Osteoblast (primary cell): ENCODE measurements around the gene TERT. TPM values are rescaled to one million over a fixed set of nuclear protein-coding genes. Genes with fewer than 3 reads are reported as not detected.

Source experiments
- DNase-seq: peaks from one replicate; pipeline ENCODE4 v3.0.0; 2011; ENCODE audit warnings: low spot score, mixed read lengths; ENCODE audit not compliant: insufficient read length; ENCODE audit errors: missing footprints
- H2AFZ ChIP-seq: 2 replicates; pipeline ENCODE4 v1.6.0; 2011; ENCODE audit warnings: mild to moderate bottlenecking, low read length
- H3K27ac ChIP-seq: 2 replicates; pipeline ENCODE4 v1.5.1; 2011; ENCODE audit warnings: mild to moderate bottlenecking, low read depth, low read length, moderate library complexity
- H3K27me3 ChIP-seq: 2 replicates; pipeline ENCODE4 v1.6.0; 2012; ENCODE audit warnings: mild to moderate bottlenecking, control low read depth, inconsistent platforms, low read length, moderate library complexity; ENCODE audit not compliant: insufficient read depth
- H3K36me3 ChIP-seq: 2 replicates; pipeline ENCODE4 v1.5.1; 2011; ENCODE audit warnings: mild to moderate bottlenecking, low read length, control low read depth, moderate library complexity; ENCODE audit not compliant: insufficient read depth
- H3K4me1 ChIP-seq: 2 replicates; pipeline ENCODE4 v1.5.1; 2011; ENCODE audit warnings: mild to moderate bottlenecking, low read length, control low read depth, moderate library complexity; ENCODE audit not compliant: insufficient read depth
- H3K4me2 ChIP-seq: 2 replicates; pipeline ENCODE4 v1.6.0; 2011; ENCODE audit warnings: mild to moderate bottlenecking, low read length; ENCODE audit not compliant: insufficient read depth
- H3K4me3 ChIP-seq: fragments of 200-600 bp; sonication (generic); 3 replicates; pipeline ENCODE4 v1.5.1; 2012; ENCODE audit warnings: mild to moderate bottlenecking, low read length, inconsistent platforms; ENCODE audit not compliant: insufficient read depth
- H3K79me2 ChIP-seq: 2 replicates; pipeline ENCODE4 v1.6.0; 2012; ENCODE audit warnings: mild to moderate bottlenecking, low read length, control low read depth, inconsistent platforms; ENCODE audit not compliant: insufficient read depth
- H3K9me3 ChIP-seq: 2 replicates; pipeline ENCODE4 v1.5.1; 2011; ENCODE audit warnings: low read depth, low read length, control low read depth
- H4K20me1 ChIP-seq: 2 replicates; pipeline ENCODE4 v1.6.0; 2012; ENCODE audit warnings: mild to moderate bottlenecking, low read length, control low read depth; ENCODE audit not compliant: insufficient read depth
- CTCF ChIP-seq: IDR thresholded peaks from 2 replicates; pipeline ENCODE4 v1.5.1; 2011; ENCODE audit warnings: mild to moderate bottlenecking, low read depth, low read length, moderate library complexity; ENCODE audit errors: extremely low read depth
- total RNA-seq: library from RNA; depleted of rRNA; stranded (reverse); fragments of >200 nt; gene quantifications from 2 replicates; pipeline ENCODE4 v1.2.3, GENCODE V29; 2012

TERT gene
- total RNA-seq, 1 donor = not detected

GRCh38 chr5:1318659-1319251, 23.9 kb upstream of the TERT start:
- DNase-seq = peak; percentile 26
- Histone ChIP-seq H3K79me2 (no peaks in the 10 kb centered on the region), H3K4me3 (no peak overlapping the region), H3K4me1 (peaks cover 9% of the 10 kb centered on the region), H3K4me2 (no peak overlapping the region), H3K9me3 (no peaks in the 10 kb centered on the region), H3K27ac (no peak overlapping the region), H3K27me3 (no peaks in the 10 kb centered on the region), H4K20me1 (no peaks in the 10 kb centered on the region), H2AFZ (no peak overlapping the region), H3K36me3 (peaks cover 39% of the 10 kb centered on the region)
- TF ChIP-seq CTCF = no peak

- Histone ChIP-seq H3K27me3 (no peaks in the 10 kb centered on the region), H3K4me2 (no peak overlapping the region), H4K20me1 (no peaks in the 10 kb centered on the region), H3K27ac (no peak overlapping the region), H2AFZ (no peak overlapping the region), H3K36me3 (peaks cover 36% of the 10 kb centered on the region), H3K4me3 (no peak overlapping the region), H3K79me2 (no peaks in the 10 kb centered on the region), H3K4me1 (peaks cover 9% of the 10 kb centered on the region), H3K9me3 (no peaks in the 10 kb centered on the region)
- no peak for TF ChIP-seq CTCF
- DNase-seq = peak; percentile 39
Observed at GRCh38 chr5:1317921-1318565, 23.2 kb upstream of the TERT start.

GRCh38 chr5:1316588-1317340, 21.9 kb upstream of the TERT start:
- no peak overlapping the region for H3K4me3 ChIP-seq
- peak overlapping the region; percentile 55 for H3K4me2 ChIP-seq
- no peaks in the 10 kb centered on the region for H4K20me1 ChIP-seq
- H2AFZ ChIP-seq = no peak overlapping the region
- H3K36me3 ChIP-seq = peaks cover 26% of the 10 kb centered on the region
- peak; percentile 36 for DNase-seq
- no peaks in the 10 kb centered on the region for H3K79me2 ChIP-seq
- H3K4me1 ChIP-seq = peaks cover 9% of the 10 kb centered on the region
- no peaks in the 10 kb centered on the region for H3K27me3 ChIP-seq
- H3K9me3 ChIP-seq = no peaks in the 10 kb centered on the region
- no peak overlapping the region for H3K27ac ChIP-seq
- TF ChIP-seq CTCF = no peak
